ENCODE data around the gene COL19A1.

Gene COL19A1

DNA sequence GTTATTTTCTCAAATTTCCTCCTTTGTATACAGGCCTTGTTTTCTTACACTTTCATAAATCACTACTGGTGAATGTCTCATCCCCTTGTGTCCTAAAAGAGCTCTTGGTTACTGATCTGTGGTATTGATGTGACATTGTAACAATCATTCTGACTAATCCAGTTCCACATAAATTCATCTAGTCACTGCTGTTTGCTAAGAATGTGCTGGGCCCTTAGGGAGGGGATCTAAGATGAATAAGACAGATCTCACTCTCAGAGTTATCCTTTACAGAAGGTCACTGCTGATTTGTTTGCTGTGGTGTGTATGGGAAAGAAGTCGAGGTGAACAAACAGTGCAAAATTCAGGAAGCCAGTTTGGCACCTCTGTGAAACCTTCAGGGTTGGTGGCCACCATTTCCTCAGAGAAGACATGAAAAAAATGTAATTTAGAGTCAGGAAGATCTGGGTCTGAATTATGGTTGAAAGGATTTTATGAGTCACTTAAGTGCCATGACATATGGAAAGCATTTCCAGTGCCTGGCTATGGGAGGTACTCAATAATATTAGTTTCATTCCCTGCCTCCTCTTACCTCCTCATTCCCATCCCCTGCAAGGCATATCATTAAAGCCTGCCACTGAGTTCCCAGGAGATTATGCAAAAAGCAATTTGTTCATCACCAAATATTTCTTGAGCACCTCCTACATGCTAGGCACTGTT is 314.7 kb downstream of the COL19A1 start:
- DNase-seq, result peak; percentile 67

DNA sequence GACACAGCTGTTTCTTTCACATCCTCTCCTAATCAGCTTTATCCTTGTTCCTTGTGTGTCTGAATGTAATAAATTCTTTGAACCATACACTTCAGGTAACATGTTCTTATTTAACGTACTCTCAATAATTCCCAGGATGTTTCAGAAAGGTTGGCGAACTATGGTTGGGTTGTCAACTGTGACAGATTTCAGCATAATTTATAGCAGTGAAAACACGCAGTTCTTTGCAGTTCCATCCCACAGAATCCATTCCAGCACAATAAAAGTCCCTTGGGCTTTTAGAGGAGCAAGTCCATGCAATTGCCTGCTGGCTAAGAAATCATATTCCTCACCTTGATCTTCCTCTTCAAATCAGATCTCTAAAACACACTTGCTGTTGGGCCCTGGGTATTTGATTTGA is 317.2 kb downstream of the COL19A1 start:
- DNase-seq, result no peak

DNA sequence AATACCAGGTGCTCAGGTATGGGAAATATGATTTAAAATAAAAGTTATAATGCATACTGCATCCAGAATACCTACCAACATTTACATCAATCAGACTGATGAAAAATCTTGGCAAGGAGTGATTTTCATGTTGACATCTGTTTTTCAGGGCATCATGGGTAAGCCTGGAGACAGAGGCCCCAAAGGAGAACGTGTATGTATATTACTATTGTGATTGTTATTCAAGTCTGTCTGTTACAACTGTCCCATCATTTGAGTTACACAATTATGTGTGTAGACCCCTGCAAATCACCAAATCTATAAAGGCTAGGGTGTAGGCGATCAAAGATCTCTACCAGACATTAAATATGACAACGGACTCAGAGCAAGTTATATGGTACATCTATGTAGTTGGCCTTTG is 318.4 kb downstream of the COL19A1 start:
- DNase-seq, result no peak

DNA sequence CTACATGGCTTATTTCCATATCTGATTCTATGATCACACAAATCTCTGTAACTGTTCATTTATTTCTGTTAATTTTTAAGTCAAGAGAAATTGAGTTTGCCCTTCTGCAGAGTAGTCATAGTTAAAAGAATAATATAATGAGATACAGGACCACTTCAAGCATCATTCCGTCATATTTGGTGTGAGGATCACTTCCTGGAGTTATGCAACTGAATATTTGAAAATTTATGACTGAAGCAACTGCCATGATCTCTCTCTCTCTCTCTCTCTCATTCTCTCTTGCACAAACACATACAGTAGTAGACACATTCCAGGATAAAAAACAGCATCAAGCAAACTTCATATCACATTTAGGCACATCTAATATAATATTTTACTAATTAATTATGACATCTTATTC is 320.1 kb downstream of the COL19A1 start:
- no peak for DNase-seq

DNA sequence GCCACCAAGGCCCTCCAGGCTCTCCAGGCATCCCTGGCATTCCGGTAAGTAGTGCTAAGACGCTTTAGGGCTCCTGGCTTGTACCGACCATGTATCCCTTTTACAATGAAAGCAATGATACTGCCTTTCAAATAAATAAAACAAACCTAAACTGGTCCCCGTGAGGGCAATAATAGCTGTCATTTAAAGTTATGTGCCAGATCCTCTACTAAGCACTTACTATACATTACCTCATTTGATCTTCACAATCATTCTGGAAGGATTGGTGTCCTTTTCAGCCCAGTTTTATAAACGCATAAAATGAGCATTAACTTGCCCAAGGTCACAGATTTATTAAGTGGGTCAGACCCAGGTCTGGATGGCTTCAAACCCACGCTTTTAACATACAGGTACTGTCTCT is 321.8 kb downstream of the COL19A1 start:
- DNase-seq, result no peak

DNA sequence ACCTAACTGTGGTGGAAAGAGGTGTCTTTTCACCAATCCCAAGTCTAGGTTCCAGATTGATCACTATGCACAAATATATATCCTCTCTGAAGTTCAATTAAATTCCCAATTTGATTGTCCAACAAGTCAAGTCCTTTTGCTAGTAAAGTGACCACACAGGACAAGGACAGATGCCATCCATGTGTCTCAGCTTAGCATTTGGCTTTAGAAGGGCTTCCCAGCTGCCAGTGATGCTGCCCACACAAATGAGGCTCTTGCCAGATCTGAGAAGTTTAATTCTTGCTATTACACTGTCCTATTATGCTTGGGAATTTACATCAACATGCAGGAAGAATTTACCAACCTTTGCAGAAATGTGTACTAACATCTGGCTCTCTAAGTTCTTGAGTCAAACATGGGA is 328.1 kb downstream of the COL19A1 start:
- DNase-seq, result no peak

DNA sequence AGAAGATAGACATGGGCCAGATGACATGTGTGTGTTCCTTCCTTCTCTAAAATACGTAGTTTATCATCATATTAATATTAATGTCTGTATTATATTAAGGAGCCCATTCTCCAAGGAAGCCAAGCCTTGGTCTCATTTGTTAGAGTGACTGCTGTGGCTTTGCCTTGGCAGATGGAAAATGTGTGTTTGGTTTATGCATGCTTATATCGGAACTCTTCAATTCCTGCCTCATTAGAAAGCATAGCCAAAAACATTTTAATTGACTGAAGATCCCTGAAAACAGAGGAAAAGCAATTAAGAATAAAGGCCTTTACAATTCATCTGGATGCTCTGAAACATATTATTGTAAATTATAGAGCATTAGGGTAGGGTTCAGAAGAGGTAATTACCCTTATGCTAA is 330.2 kb downstream of the COL19A1 start:
- no peak for DNase-seq

DNA sequence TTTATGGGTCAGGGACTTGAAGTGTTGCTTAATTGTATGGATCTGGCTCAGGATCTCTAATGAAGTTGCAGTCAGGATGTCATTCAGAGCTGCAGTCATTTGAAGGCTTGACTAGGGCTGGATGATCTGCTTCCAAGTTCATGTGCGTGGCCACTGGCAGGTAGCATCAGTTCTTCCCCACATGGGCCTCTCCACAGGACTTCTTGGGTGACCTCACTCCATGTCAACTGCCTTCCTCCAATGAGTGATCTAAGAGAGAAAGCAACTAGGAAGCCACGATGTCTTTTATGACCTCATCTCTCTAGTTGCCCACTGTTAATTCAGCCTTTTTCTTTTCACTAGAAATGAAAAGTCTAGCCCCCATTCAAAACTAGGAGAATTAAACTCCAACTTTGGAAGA is 332.4 kb downstream of the COL19A1 start:
- DNase-seq, result no peak

DNA sequence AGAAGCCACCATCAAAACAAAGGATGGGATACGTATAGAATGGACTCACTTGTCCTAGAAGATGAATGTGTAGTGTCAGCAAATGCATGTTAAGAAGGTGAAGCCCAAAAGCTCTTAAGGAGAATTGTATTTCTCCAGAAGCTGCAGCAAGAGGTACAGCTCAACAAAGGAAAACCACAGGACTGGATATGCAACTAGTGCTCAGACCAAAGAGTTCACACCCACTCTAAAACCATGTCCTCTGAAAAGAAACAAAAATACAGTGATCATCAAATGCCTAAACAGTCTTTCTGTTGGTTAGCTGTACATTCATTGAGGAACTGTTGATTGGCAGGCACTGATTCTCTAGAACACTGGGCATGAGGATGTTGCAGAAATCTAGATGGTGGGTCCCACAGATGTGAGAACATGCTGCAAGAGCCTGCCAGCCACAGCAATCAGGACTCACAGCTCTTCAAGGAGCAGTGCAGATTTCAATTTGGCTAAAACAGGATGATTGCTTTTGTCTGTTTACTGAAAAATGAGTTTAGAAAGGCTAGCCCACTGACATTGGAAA is 342.0 kb downstream of the COL19A1 start:
- no peak for DNase-seq

DNA sequence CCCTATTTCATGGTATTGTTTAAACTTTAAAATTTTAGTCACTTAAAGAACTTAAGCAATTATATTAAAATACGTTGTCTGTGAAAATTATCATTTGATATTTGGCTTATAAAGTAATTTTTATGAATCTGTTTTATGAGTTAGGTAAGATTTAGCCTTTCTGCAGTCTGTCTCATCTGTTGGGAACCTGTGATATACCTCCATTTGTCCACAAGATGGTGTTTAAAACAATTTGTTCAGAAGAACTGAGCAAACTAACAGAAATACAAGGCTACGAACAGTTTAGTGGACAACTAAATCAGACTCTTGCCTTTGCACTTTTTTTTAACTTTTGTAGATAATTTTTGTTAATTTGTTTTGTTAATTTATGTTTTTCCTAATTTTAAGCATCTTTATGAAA is 344.1 kb downstream of the COL19A1 start:
- no peak for DNase-seq

DNA sequence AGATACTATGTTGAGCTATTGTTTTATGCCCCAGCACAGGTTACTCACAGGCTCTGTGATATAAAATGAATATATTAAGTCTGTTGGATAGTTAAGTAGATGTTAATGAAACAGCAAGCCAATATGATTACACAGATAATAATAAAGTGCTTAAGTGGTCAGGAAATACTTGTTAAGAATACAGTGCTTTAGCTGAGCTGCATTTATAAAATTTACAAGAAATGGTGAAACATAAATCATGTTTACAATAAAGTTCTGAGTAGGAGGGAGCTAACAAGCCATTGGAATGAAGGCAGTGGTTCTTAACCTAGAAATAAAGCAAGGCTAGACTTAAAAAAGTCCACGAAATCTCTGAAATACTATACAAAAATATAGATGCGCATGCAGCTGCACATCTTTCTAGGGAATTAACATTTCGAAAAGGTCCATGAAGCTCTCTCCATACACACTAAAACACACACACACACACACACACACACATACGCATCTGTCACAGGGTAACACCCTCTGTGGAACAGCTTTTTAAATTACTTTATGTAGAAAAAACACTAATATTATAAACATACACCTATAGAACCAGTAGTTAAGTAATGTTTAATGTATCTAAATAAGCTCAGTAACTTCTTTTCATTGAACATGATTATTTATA is 349.2 kb downstream of the COL19A1 start:
- no peak for DNase-seq

DNA sequence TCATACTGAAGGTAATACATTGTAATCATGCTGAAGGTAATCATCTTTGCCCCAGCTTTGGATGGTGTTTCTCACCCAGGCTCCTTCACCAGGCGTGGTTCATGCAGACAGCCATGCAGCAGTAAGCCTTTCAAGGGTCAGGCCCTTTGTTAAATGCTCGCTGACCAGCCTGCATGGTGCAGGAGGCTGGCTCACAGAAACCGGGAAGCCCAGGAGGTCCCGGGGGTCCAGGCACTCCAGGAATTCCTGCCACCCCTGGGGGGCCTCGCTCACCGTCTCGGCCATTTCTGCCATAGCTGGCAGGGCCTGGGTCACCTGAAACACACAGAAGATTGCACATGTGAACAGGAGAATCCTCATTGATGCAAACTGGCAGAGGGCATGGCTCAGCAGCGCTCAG is 350.4 kb downstream of the COL19A1 start:
- no peak for DNase-seq

DNA sequence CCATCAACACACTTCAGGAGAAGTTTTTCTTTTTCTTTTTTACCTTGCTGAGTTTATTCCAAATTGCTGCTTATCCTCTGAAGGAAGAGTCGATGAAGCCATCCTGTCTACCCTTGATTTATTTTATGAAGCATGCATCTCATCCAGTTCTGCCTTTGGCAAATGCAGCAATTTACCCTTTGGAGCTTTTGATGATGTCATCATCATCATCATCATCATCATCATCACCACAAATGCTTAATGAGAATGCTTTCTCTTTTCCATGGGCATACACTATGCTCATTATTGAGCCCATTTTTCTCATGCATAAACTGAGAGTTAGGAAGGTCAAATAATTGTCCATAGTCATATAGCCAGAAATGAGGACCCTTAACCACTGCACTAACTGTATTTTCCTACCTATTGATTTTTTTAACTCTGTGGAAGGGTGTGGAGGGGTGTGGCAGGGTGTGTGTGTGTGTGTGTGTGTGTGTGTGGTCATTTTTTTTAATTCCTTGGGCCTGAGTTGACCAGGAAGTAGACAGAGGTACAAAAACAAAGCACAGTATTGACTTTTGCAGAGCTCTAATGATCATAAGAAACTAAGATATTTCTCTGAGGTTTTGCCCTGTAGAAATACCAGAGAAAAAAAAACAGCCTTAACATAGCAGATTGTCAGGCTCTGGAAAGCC is 353.7 kb downstream of the COL19A1 start:
- DNase-seq, result no peak

DNA sequence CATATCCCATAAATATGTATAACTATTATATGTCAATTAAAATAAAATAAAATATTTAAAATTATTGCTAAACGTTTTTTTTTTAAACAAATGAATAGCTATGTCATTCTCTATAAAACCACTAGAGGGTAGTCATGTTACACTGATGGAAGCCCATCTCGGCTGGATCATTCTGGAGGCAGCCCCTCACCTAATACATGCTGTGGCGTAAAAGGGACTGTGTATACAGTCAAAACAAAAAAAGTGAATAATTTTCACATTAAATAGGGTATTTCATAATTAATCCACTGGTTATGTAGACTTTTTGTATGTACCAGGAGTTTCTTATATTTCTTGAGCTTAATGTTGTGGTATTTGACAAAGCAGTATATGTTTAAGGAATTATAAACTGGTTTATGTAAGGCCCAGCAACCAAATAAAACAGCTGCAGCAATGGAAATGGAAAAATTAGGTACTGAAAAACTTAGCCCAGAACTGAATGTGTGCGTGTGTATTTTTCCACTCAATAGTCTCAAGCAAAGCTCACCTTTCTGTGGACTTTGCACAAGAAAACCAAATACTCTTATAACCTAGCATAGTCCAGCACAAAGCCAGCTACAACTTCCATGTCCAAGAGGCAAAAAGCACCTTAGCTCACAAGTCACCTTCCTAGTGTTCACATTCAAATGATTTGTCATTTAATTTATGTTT is 354.8 kb downstream of the COL19A1 start:
- peak; percentile 33 for DNase-seq

DNA sequence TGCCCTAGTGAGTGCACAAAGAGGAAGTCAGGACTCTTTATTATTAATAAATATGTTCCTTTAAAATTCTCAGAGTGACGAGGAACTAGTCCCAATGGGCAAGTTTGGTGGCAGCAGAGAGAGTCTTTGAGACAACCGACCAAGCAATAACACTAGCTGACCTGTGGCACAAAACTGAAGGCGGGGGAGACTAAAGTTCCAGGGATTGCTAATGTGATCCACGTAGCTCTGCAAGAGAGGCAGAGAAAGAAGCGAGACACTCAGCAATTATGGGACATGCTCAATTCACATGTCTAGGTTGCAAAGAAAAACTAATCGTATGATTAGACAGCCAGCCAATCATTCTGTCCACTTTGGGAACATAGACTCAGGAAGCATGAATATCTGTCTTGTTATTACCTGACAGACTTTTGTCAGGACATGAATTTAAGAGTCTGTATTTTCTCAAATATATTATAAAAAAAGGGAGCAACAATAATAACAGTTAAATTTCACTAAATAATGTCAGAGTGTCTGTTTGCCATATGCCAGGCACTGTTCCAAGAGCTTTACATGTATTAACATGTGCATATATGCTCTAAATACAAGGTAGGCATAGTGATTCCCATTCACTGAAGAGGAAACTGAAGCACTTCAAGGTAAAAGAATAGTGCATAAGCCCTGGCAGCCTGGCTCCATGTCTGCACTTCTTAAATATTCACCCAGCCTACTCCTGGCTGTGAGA is 355.5 kb downstream of the COL19A1 start:
- DNase-seq, result no peak

DNA sequence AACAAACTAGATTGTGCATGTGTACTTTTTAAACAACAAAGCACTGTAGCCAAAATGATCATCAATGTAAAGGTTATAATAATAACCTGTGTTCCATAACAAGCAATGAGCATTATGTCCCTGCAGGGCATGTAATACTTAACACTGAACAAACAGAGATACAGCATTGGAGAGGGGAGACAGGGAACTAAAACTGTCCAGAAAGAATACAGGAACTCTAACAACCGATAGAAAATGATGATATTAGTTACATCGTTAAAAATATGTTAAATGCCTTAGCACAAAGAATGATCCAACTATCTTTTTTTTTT is 356.0 kb downstream of the COL19A1 start:
- DNase-seq, result no peak

DNA sequence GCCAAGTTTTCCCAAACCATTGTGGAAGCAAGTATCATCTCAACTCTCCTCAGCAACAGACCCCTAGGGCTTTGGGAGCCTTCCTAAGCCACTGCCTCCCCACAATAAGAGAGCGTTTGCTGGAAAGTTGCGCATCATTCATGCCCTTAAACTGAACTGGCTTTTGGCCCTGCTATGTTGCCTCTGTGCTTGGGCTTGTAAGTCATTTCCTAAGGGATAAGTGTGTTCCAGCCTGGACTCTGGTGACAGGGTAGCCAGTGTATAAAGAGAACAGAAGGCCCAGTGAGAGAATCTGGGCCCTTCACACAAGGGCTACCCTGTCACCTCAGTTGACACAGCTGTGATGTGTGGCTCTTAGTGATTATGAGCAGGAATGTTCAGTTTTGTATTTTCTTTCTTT is 358.7 kb downstream of the COL19A1 start:
- no peak for DNase-seq

DNA sequence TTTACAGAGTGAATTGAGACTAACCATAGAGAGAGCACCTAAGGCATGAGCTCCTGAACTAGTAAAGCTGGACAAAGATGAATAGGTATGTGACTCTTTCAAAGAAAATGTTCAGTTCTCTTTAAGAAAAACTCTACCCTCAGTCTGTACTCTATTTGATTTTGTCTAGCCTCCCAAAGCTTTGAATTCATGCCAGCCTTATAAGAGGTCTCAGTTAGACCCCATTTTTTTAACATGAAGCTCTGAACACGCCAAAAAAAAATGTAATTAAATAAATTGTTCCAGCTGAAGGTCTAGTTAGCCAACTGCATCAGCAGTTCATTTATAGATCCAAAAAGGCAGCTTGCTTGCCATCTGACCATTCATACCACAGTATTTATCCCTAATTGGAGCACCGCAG is 365.0 kb downstream of the COL19A1 start:
- DNase-seq, result no peak

DNA sequence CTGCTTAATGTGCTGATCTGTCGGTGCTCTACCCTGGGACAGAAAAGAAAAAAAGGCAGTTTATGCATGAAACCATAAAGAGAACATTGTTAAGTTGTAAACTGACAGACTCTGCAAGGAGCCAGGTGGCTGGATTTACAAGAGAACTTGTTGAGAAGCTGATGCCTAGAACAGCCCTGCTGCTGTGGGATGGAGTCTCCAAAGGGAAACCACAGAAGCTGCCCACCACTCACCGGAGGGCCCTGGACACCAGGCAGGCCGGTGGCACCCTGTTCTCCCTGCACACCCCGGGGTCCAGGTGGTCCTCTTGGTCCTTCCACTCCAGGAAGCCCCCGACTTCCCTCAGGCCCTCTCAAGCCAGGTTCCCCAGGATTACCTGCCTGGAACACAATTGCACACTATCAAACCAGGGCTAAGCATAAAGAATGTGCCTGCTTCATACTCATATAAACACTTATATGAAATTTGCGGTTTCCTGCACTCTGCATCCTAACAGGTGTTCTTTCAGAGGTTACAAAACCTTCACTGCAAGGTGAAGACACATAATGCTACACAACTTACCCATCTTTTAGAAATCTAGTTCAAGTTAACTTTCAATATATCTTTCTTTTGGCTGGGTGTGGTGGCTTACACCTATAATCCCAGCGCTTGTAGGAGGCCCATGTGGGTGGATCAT is 368.3 kb downstream of the COL19A1 start:
- no peak for DNase-seq

DNA sequence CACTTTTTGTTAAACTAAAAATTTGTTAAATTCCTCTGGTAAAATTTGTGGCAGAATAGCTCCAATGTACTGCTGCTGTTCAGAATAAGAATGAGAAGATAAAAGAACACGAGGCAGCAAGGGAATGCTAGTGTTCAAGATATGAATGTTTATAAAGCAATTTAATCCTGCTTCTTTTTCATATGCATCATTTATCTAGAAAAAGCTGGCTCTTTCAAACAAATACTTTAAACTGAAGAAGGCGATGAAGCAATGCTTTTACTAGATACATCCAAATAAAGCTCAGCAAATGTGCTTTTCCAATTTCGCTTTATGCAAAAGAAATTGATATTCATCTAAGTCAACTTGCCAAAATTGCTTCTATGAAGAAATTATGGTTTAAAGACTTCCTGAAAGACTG is 370.0 kb downstream of the COL19A1 start:
- DNase-seq, result no peak

DNA sequence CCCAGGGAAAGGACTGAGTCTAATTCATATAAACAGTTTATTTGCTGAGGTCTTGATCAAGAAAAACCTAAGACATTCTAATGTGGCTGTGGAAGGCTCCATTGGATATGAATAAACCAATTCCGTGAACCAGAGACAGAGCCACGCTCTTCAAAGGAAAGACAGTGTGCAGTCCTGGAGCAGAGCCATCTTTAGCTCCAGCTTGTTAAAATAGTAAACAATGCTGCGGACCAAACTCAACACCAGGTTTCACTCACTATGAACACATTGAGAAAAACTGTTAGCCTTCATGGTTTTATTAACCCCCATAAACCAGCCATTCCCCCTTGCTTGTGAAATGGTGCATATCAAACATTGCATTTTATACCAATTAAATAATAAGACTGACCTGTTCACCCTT is 374.7 kb downstream of the COL19A1 start:
- no peak for DNase-seq

DNA sequence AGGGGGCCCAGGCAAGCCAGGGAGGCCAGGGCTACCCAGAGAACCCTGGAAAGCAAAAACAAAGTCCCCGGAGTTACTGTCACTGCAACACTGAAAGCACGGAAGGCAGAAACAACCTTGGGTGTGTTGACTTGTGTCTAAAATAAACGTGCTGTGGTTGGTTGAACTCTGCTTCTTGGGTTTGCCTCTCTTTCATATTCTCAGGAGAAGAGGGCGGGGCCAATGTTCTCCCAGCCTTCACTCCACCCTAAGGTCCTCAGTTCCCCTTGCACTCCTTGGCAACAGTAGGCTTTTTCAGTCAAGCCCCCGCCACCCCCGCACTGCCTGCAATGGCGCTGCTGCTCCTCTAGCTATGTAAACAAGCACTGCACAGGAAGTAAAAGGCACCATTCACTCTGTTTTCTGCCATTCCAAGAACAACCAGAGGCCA is 375.6 kb downstream of the COL19A1 start:
- no peak for DNase-seq

Data from activated CD4-positive, alpha-beta T cell treated with anti-CD3 and anti-CD28 coated beads, Interleukin-2, amount 50 U/mL, for 16 hours (primary cell).